B cell (primary cell): Measurements from ENCODE around the gene ICA1L. TPM values are rescaled to one million over a fixed set of nuclear protein-coding genes. Genes with fewer than 3 reads are reported as not detected.

Experiments used
- ATAC-seq: fragments of 200-7000 bp; cut with Tn5 transposase; one replicate; pipeline ENCODE4 v1.10.0; 2021; ENCODE audit warnings: low read depth, mild to moderate bottlenecking, moderate number of reproducible peaks, moderate library complexity
- CTCF ChIA-PET: fragments of 350-600 bp; sonication (Branson Sonifier 250); formaldehyde crosslinking; loops from one replicate; lab custom pipeline; 2021; ENCODE audit warnings: antibody characterized with exemption, inconsistent platforms; lab: Charles Lee
- POLR2A ChIA-PET: fragments of 350-600 bp; sonication (Branson Sonifier 250); formaldehyde crosslinking; loops from one replicate; lab custom pipeline; 2021; ENCODE audit warnings: antibody characterized with exemption; lab: Charles Lee
- DNase-seq: peaks from one replicate; pipeline ENCODE4 v3.0.0; 2013
- H2AFZ ChIP-seq: 2 replicates; pipeline ENCODE4 v1.6.1; 2012; ENCODE audit warnings: mild to moderate bottlenecking, low read depth, low read length; ENCODE audit not compliant: insufficient read depth, poor library complexity, severe bottlenecking
- H3K27ac ChIP-seq, 2 donors: 1 replicate in 1 of 2; 2 replicates in 1 of 2; pipeline ENCODE4 v1.5.1; 2012 to 2013; ENCODE audit warnings: low read length in 2 of 2, mild to moderate bottlenecking in 2 of 2, moderate library complexity in 1 of 2
- H3K27me3 ChIP-seq, 4 experiments: fragments of 200-600 bp in 1 of 4; sonication (generic) in 1 of 4; replicated peaks in 1 of 4; 1 replicate in 2 of 4; 2 replicates in 2 of 4; pipeline versions ENCODE4 v1.6.1 to v1.7.0; 2013 to 2016; ENCODE audit warnings: low read length in 3 of 4, mild to moderate bottlenecking in 2 of 4, mixed read lengths in 1 of 4, moderate library complexity in 1 of 4; ENCODE audit not compliant: insufficient read depth in 4 of 4, control insufficient read depth in 3 of 4; ENCODE audit errors: control extremely low read depth in 1 of 4
- H3K36me3 ChIP-seq, 2 experiments: replicated peaks in 1 of 2; 1 replicate in 1 of 2; 2 replicates in 1 of 2; pipeline versions ENCODE4 v1.6.1 to v1.7.1; 2013; ENCODE audit warnings: low read length in 1 of 2; ENCODE audit not compliant: insufficient read depth in 2 of 2, control insufficient read depth in 1 of 2; ENCODE audit errors: control extremely low read depth in 1 of 2, extremely low read depth in 1 of 2
- H3K4me1 ChIP-seq, 2 donors: fragments of 200-600 bp in 1 of 2; sonication (generic) in 1 of 2; 1 replicate in 1 of 2; 2 replicates in 1 of 2; pipeline versions ENCODE4 v1.5.1 to v1.6.1; 2013 to 2017; ENCODE audit warnings: low read length in 2 of 2; ENCODE audit not compliant: control insufficient read depth in 2 of 2, insufficient read depth in 2 of 2
- H3K4me2 ChIP-seq: replicated peaks from 2 replicates; pipeline ENCODE3; 2012; ENCODE audit warnings: mild to moderate bottlenecking, low read depth, low read length; ENCODE audit not compliant: poor library complexity, severe bottlenecking
- H3K4me3 ChIP-seq, 5 experiments: fragments of 200-600 bp in 1 of 5; sonication (generic) in 1 of 5; 1 replicate in 3 of 5; 2 replicates in 2 of 5; pipeline versions ENCODE4 v1.5.1 to v1.7.0; 2011 to 2016; ENCODE audit warnings: low read length in 4 of 5, mild to moderate bottlenecking in 4 of 5, low read depth in 2 of 5, control low read depth in 1 of 5, moderate library complexity in 1 of 5; ENCODE audit not compliant: insufficient read depth in 1 of 5; ENCODE audit errors: control extremely low read depth in 1 of 5, extremely low read depth in 1 of 5
- H3K79me2 ChIP-seq: fragments of 200-600 bp; sonication (generic); one replicate; pipeline ENCODE4 v1.6.0; 2016; ENCODE audit warnings: low read length; ENCODE audit not compliant: control insufficient read depth, insufficient read depth
- H3K9ac ChIP-seq: fragments of 200-600 bp; sonication (generic); 2 replicates; pipeline ENCODE4 v1.6.1; 2017; ENCODE audit warnings: mild to moderate bottlenecking, low read length, moderate library complexity
- H3K9me3 ChIP-seq, 3 donors: one replicate each; pipeline versions ENCODE4 v1.6.1 to v1.7.1; 2013; ENCODE audit warnings: low read length in 2 of 3; ENCODE audit not compliant: control insufficient read depth in 2 of 3, insufficient read depth in 1 of 3; ENCODE audit errors: control extremely low read depth in 1 of 3
- H4K20me1 ChIP-seq: 2 replicates; pipeline ENCODE4 v1.6.0; 2012; ENCODE audit warnings: mild to moderate bottlenecking, low read length; ENCODE audit not compliant: insufficient read depth, control insufficient read depth, poor library complexity, severe bottlenecking
- H3K27ac Mint-ChIP-seq: one replicate; pipeline ENCODE4 v1.8.0; 2021; ENCODE audit warnings: mixed read lengths
- H3K27me3 Mint-ChIP-seq: one replicate; pipeline ENCODE4 v1.8.0; 2021; ENCODE audit warnings: mixed read lengths
- H3K4me1 Mint-ChIP-seq: one replicate; pipeline ENCODE4 v1.8.0; 2021; ENCODE audit warnings: mixed read lengths
- H3K4me3 Mint-ChIP-seq: one replicate; pipeline ENCODE4 v1.8.0; 2021; ENCODE audit warnings: mixed read lengths
- H3K9me3 Mint-ChIP-seq: one replicate; pipeline ENCODE4 v1.8.0; 2022; ENCODE audit warnings: mixed read lengths; ENCODE audit not compliant: insufficient read depth
- EZH2 ChIP-seq: IDR thresholded peaks from 2 replicates; pipeline ENCODE4 v1.6.1; 2012; ENCODE audit warnings: borderline replicate concordance, low read depth, mild to moderate bottlenecking, moderate library complexity, low read length; ENCODE audit not compliant: insufficient read depth, poor library complexity, severe bottlenecking
- WGBS: methylation state at CpG from one replicate; pipeline ENCODE4 v1.1.5; 2013; ENCODE audit warnings: missing lambda C conversion rate; ENCODE audit not compliant: insufficient coverage; 5-methylcytosine and 5-hydroxymethylcytosine counted together
- intact Hi-C: fragments of 100-400 bp; cut with micrococcal nuclease; formaldehyde crosslinking; loops from one replicate; pipeline ENCODE4 v1.10.0; 2022
- polyA plus RNA-seq: library from polyadenylated mRNA; depleted of rRNA; stranded (reverse); fragments of >200 nt; gene quantifications from 2 replicates; pipeline ENCODE4 v1.2.3, GENCODE V29; 2012
- total RNA-seq, 2 donors: library from RNA; stranded (reverse); fragments of 120-200 nt in 1 of 2; gene quantifications; 1 replicate in 1 of 2; 2 replicates in 1 of 2; pipeline versions ENCODE4 v1.2.3 to v1.2.4, GENCODE V29; 2013 to 2022
- TF ChIP-seq, protein P1 (sequence below): fragments of 200-600 bp; IDR thresholded peaks from one replicate; pipeline ENCODE4 v1.8.0; 2022; ENCODE audit warnings: antibody characterized with exemption, mild to moderate bottlenecking

Gene ICA1L
- total and polyA plus RNA-seq, 2 donors (not counting 1 experiment from before 2014, with no cell fraction given) = 2.4 to 6.8 TPM

DNA sequence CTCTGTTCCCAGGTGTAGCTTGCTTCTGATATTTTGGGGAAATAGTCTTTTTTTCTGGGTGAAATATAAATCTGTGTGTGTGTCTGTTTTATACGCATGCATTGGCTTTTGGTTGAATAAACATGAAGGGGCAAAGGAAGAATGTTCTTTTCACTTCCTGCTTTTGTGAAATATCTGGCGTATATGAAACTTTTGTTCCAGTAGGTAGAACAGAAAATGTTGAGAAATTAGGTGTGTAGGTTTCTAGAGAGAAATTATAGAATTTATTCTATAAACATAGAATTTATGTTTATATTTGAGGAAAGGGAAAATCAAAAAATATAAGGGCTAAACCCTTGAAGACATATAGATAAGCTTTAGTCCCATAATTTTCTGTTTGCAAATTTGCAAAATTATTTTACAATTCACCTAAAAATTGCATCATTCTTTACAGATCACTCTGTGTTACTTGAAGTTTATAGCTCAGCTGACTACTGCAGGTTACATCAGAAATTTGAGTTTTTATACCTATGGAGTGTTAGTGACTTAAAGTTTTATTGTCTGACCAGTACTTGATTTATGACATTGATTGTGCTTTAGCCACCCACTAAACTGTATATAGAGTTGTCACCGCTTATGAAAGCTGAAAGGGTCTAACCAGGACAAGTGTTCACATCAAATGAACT is 120.7 kb downstream of the ICA1L start:
- Histone ChIP-seq H3K79me2 (peaks cover 3% of the 10 kb centered on the region), H2AFZ (peak overlapping the region; percentile 32), H3K36me3 (peaks cover 0 to 7% of the 10 kb centered on the region in 2 experiments), H3K27me3 (no peaks in the 10 kb centered on the region), H3K4me3 (peak overlapping the region in 1 of 5 experiments; percentile 6), H3K27ac (peak overlapping the region; percentile 74 to 87), H3K9me3 (no peaks in the 10 kb centered on the region), H3K9ac (peak overlapping the region; percentile 49), H3K4me2 (peak overlapping the region; percentile 69), H3K4me1 (peaks cover 14 to 19% of the 10 kb centered on the region in 2 donors), H4K20me1 (no peaks in the 10 kb centered on the region)
- intact Hi-C loops = loop anchor here (5.0 kb wide), 2 partner anchors 34 to 94 kb away; no protein-coding TSS in a partner anchor
- CTCF ChIA-PET = interaction anchor here (0.7 to 2.0 kb wide), 2 partner anchors 120 to 162 kb away, joined by 3 to 14 read pairs; no protein-coding TSS in a partner anchor
- DNase-seq (peak; percentile 58), ATAC-seq (peak; percentile 80)
- POLR2A ChIA-PET = interaction anchor here (0.6 to 2.2 kb wide), 4 partner anchors 14 to 234 kb away, joined by 3 to 7 read pairs (median 3); no protein-coding TSS in a partner anchor
- H3K9me3 Mint-ChIP-seq = no peaks in the 10 kb centered on the region
- no peaks in the 10 kb centered on the region for H3K27me3 Mint-ChIP-seq
- peak overlapping the region; percentile 67 for H3K4me3 Mint-ChIP-seq
- peak overlapping the region; percentile 85 for H3K27ac Mint-ChIP-seq
- H3K4me1 Mint-ChIP-seq = peaks cover 43% of the 10 kb centered on the region
- WGBS = 0% methylated on average over 1 of the region's 3 CpGs
- TF ChIP-seq EZH2 = no peak
- TF ChIP-seq, protein P1, sequence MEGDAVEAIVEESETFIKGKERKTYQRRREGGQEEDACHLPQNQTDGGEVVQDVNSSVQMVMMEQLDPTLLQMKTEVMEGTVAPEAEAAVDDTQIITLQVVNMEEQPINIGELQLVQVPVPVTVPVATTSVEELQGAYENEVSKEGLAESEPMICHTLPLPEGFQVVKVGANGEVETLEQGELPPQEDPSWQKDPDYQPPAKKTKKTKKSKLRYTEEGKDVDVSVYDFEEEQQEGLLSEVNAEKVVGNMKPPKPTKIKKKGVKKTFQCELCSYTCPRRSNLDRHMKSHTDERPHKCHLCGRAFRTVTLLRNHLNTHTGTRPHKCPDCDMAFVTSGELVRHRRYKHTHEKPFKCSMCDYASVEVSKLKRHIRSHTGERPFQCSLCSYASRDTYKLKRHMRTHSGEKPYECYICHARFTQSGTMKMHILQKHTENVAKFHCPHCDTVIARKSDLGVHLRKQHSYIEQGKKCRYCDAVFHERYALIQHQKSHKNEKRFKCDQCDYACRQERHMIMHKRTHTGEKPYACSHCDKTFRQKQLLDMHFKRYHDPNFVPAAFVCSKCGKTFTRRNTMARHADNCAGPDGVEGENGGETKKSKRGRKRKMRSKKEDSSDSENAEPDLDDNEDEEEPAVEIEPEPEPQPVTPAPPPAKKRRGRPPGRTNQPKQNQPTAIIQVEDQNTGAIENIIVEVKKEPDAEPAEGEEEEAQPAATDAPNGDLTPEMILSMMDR = no peak

DNA sequence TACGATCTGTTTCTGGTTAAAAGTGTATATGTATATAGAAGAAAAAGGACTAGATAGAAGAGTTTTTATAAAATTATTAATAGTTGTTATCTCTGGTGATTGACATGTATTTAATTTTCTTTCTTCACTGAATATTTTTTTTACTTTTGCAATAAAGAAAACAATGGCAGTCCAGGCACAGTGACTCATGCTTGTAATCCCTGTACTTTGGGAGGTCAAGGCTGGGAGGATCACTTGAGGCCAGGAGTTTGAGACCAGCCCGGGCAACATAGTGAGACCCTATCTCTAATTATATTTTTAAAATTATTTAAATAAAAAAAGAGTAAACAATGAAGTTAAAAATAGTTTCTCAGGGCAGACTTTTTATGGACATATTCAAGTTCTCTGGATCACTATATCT is 122.1 kb downstream of the ICA1L start:
- Histone ChIP-seq H3K4me2 (no peak overlapping the region), H3K9me3 (peaks cover under 1 to 6% (median 1%) of the 10 kb centered on the region in 3 donors), H4K20me1 (no peaks in the 10 kb centered on the region), H3K4me1 (peaks cover 14 to 19% of the 10 kb centered on the region in 2 donors), H3K36me3 (peaks cover 0 to 6% of the 10 kb centered on the region in 2 experiments), H3K79me2 (peaks cover 9% of the 10 kb centered on the region), H2AFZ (no peak overlapping the region), H3K27ac (peak overlapping the region; percentile 59 to 74), H3K4me3 (no peak overlapping the region), H3K9ac (no peak overlapping the region), H3K27me3 (no peaks in the 10 kb centered on the region)
- peaks cover 2% of the 10 kb centered on the region for H3K9me3 Mint-ChIP-seq
- peak overlapping the region; percentile 85 for H3K27ac Mint-ChIP-seq
- no CpG with 5 or more reads among the region's 2 CpGs for WGBS
- H3K4me1 Mint-ChIP-seq = peaks cover 46% of the 10 kb centered on the region
- no peak for TF ChIP-seq EZH2
- TF ChIP-seq, protein P1 = no peak
- no peak for ATAC-seq
- CTCF ChIA-PET = no interaction called here
- intact Hi-C loops = no loop called here
- H3K27me3 Mint-ChIP-seq = no peaks in the 10 kb centered on the region
- H3K4me3 Mint-ChIP-seq = no peak overlapping the region
- POLR2A ChIA-PET = interaction anchor here (2.2 kb wide), 1 partner anchor 113 kb away, joined by 7 read pairs; no protein-coding TSS in a partner anchor
- no peak for DNase-seq
